Parathyroid adenoma (tissue), 2 donors: ENCODE measurements around the gene CAMTA1.

Experiments
- H2AFZ ChIP-seq: fragments of 300-600 bp; sonication (generic); one replicate; pipeline ENCODE4 v1.7.0; 2017; ENCODE audit warnings: antibody characterized with exemption, mild to moderate bottlenecking
- H3K27ac ChIP-seq: fragments of 300-600 bp; sonication (generic); one replicate; pipeline ENCODE4 v1.7.0; 2017
- H3K27me3 ChIP-seq: fragments of 300-600 bp; sonication (generic); one replicate; pipeline ENCODE4 v1.7.0; 2017; ENCODE audit warnings: low read length; ENCODE audit not compliant: control insufficient read depth, insufficient read depth
- H3K36me3 ChIP-seq: fragments of 300-600 bp; sonication (generic); one replicate; pipeline ENCODE4 v1.7.0; 2017; ENCODE audit warnings: low read length; ENCODE audit not compliant: control insufficient read depth, insufficient read depth
- H3K4me1 ChIP-seq: fragments of 300-600 bp; sonication (generic); one replicate; pipeline ENCODE4 v1.7.0; 2017; ENCODE audit warnings: control low read depth
- H3K4me2 ChIP-seq: fragments of 300-600 bp; sonication (generic); one replicate; pipeline ENCODE4 v1.7.0; 2017; ENCODE audit warnings: low read length
- H3K4me3 ChIP-seq: fragments of 300-600 bp; sonication (generic); one replicate; pipeline ENCODE4 v1.7.0; 2017; ENCODE audit warnings: low read depth, low read length
- H3K79me2 ChIP-seq: fragments of 300-600 bp; sonication (generic); one replicate; pipeline ENCODE4 v1.7.0; 2017; ENCODE audit warnings: control low read depth
- H3K9ac ChIP-seq: fragments of 300-600 bp; sonication (generic); one replicate; pipeline ENCODE4 v1.7.0; 2017; ENCODE audit warnings: mild to moderate bottlenecking
- H3K9me3 ChIP-seq: fragments of 300-600 bp; sonication (generic); one replicate; pipeline ENCODE4 v1.7.0; 2017; ENCODE audit warnings: low read length; ENCODE audit not compliant: control insufficient read depth
- CTCF ChIP-seq: fragments of 300-600 bp; sonication (generic); IDR thresholded peaks from one replicate; pipeline ENCODE4 v1.7.0; 2017; ENCODE audit warnings: antibody characterized with exemption, mild to moderate bottlenecking
- donor health status: primary hyperparathyroidism.

The CAMTA1 gene

GRCh38 chr1:7006996-7007871 is 222.0 kb downstream of the CAMTA1 start:
- H3K36me3 ChIP-seq, result no peaks in the 10 kb centered on the region
- H3K9me3 ChIP-seq, result no peaks in the 10 kb centered on the region
- H2AFZ ChIP-seq, result no peak overlapping the region
- no peaks in the 10 kb centered on the region for H3K27me3 ChIP-seq
- H3K4me1 ChIP-seq, result no peaks in the 10 kb centered on the region
- no peaks in the 10 kb centered on the region for H3K79me2 ChIP-seq
- no peak for TF ChIP-seq CTCF
- no peak overlapping the region for H3K4me2 ChIP-seq
- no peak overlapping the region for H3K27ac ChIP-seq
- no peak overlapping the region for H3K4me3 ChIP-seq
- H3K9ac ChIP-seq, result no peak overlapping the region

GRCh38 chr1:7007902-7008301 is 222.6 kb downstream of the CAMTA1 start:
- no peaks in the 10 kb centered on the region for H3K79me2 ChIP-seq
- no peaks in the 10 kb centered on the region for H3K27me3 ChIP-seq
- no peak overlapping the region for H3K4me3 ChIP-seq
- no peak overlapping the region for H3K27ac ChIP-seq
- no peak for TF ChIP-seq CTCF
- H3K9me3 ChIP-seq, result no peaks in the 10 kb centered on the region
- no peak overlapping the region for H2AFZ ChIP-seq
- no peak overlapping the region for H3K9ac ChIP-seq
- no peaks in the 10 kb centered on the region for H3K4me1 ChIP-seq
- no peaks in the 10 kb centered on the region for H3K36me3 ChIP-seq
- no peak overlapping the region for H3K4me2 ChIP-seq

- H3K4me2 ChIP-seq, result no peak overlapping the region
- H3K4me3 ChIP-seq, result no peak overlapping the region
- no peak overlapping the region for H2AFZ ChIP-seq
- H3K79me2 ChIP-seq, result no peaks in the 10 kb centered on the region
- H3K27ac ChIP-seq, result no peak overlapping the region
- H3K9ac ChIP-seq, result no peak overlapping the region
- TF ChIP-seq CTCF, result no peak
- H3K27me3 ChIP-seq, result no peaks in the 10 kb centered on the region
- H3K9me3 ChIP-seq, result no peaks in the 10 kb centered on the region
- H3K36me3 ChIP-seq, result no peaks in the 10 kb centered on the region
- H3K4me1 ChIP-seq, result no peaks in the 10 kb centered on the region
These were observed 223.1 kb downstream of the CAMTA1 start for GRCh38 chr1:7008331-7008730.

GRCh38 chr1:7008975-7009740 is 223.9 kb downstream of the CAMTA1 start:
- H3K4me3 ChIP-seq, result no peak overlapping the region
- no peaks in the 10 kb centered on the region for H3K4me1 ChIP-seq
- no peak overlapping the region for H3K27ac ChIP-seq
- no peak for TF ChIP-seq CTCF
- H3K9ac ChIP-seq, result no peak overlapping the region
- no peaks in the 10 kb centered on the region for H3K27me3 ChIP-seq
- no peak overlapping the region for H3K4me2 ChIP-seq
- no peaks in the 10 kb centered on the region for H3K79me2 ChIP-seq
- no peaks in the 10 kb centered on the region for H3K9me3 ChIP-seq
- H2AFZ ChIP-seq, result no peak overlapping the region
- H3K36me3 ChIP-seq, result no peaks in the 10 kb centered on the region
